Osteocyte (in vitro differentiated cells): ENCODE results near the gene FRAS1. TPM values are rescaled to one million over a fixed set of nuclear protein-coding genes. Genes with fewer than 3 reads are reported as not detected.

Experiments used
- DNase-seq: peaks from one replicate; pipeline ENCODE4 v3.0.0; 2021; ENCODE audit warnings: mixed read lengths; ENCODE audit not compliant: unreplicated experiment; ENCODE audit errors: extremely low spot score
- H3K27ac Mint-ChIP-seq: one replicate; pipeline ENCODE4 v1.8.0; 2021; ENCODE audit warnings: mild to moderate bottlenecking, mixed read lengths; ENCODE audit not compliant: unreplicated experiment
- H3K27me3 Mint-ChIP-seq: one replicate; pipeline ENCODE4 v1.8.0; 2021; ENCODE audit warnings: mixed read lengths; ENCODE audit not compliant: unreplicated experiment
- H3K36me3 Mint-ChIP-seq: one replicate; pipeline ENCODE4 v1.8.0; 2021; ENCODE audit warnings: mixed read lengths; ENCODE audit not compliant: unreplicated experiment
- H3K4me1 Mint-ChIP-seq: one replicate; pipeline ENCODE4 v1.8.0; 2021; ENCODE audit warnings: mixed read lengths; ENCODE audit not compliant: unreplicated experiment
- H3K4me3 Mint-ChIP-seq: one replicate; pipeline ENCODE4 v1.8.0; 2021; ENCODE audit warnings: mild to moderate bottlenecking, moderate library complexity, mixed read lengths; ENCODE audit not compliant: unreplicated experiment
- H3K9me3 Mint-ChIP-seq: one replicate; pipeline ENCODE4 v1.8.0; 2021; ENCODE audit warnings: mixed read lengths; ENCODE audit not compliant: unreplicated experiment
- total RNA-seq: library from RNA; stranded (reverse); gene quantifications from 2 replicates; pipeline ENCODE4 v1.2.1, GENCODE V29; 2021
- TF ChIP-seq, protein P1 (sequence below): fragments of 200-600 bp; sonication (generic); IDR thresholded peaks from 2 replicates; pipeline ENCODE4 v1.5.0; 2021; ENCODE audit warnings: antibody characterized with exemption, mild to moderate bottlenecking, moderate library complexity

The FRAS1 gene
- total RNA-seq, 1 donor from 2014 or later = 0.89 TPM

DNA sequence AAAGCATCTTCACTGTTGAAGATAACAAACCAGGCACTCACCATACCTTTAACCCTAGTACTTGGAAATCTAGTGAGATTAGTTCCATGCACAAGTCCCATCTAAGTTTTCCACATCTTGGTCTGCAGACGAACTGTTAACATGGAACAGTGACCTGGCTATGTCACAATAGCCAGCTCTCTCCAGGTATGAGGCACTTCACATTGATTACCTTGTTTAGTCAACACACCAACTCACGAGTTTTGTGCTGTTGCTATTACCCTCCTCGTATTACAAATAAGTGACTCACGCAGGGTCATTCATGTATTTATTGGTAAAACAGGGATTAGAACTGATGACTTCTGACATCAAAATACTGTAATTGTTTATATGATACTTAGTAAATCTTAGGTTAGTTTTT lies 36.4 kb upstream of the FRAS1 start:
- no peak for DNase-seq
- H3K9me3 Mint-ChIP-seq = no peaks in the 10 kb centered on the region
- H3K4me1 Mint-ChIP-seq = peaks cover 3% of the 10 kb centered on the region
- H3K27me3 Mint-ChIP-seq = peaks cover under 1% of the 10 kb centered on the region
- H3K4me3 Mint-ChIP-seq = no peak overlapping the region
- H3K27ac Mint-ChIP-seq = no peak overlapping the region
- no peaks in the 10 kb centered on the region for H3K36me3 Mint-ChIP-seq
- TF ChIP-seq, protein P1, sequence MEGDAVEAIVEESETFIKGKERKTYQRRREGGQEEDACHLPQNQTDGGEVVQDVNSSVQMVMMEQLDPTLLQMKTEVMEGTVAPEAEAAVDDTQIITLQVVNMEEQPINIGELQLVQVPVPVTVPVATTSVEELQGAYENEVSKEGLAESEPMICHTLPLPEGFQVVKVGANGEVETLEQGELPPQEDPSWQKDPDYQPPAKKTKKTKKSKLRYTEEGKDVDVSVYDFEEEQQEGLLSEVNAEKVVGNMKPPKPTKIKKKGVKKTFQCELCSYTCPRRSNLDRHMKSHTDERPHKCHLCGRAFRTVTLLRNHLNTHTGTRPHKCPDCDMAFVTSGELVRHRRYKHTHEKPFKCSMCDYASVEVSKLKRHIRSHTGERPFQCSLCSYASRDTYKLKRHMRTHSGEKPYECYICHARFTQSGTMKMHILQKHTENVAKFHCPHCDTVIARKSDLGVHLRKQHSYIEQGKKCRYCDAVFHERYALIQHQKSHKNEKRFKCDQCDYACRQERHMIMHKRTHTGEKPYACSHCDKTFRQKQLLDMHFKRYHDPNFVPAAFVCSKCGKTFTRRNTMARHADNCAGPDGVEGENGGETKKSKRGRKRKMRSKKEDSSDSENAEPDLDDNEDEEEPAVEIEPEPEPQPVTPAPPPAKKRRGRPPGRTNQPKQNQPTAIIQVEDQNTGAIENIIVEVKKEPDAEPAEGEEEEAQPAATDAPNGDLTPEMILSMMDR = no peak

DNA sequence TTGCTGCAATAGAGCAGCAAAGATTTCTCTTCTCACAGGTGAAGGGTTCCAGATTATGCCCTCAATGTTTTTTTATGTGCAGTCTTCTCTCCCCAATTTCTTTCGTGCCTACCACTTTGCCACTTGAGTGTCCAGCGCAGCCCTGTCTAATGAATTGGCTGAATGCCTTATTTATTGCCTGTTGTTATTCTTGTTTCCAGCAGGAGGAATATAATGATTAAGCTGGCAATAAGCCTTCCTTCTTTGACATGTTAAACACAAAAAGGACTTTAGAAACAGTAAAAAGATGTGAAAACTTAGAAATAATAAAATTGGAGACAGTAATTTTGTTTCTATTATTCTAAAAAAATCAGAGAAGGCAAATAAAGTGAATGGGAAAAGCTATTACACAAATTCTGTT lies 34.6 kb upstream of the FRAS1 start:
- Mint-ChIP-seq H3K27me3 (no peaks in the 10 kb centered on the region), H3K9me3 (no peaks in the 10 kb centered on the region), H3K27ac (no peak overlapping the region), H3K36me3 (no peaks in the 10 kb centered on the region), H3K4me1 (peaks cover 3% of the 10 kb centered on the region), H3K4me3 (no peak overlapping the region)
- TF ChIP-seq, protein P1 = no peak
- DNase-seq = no peak

DNA sequence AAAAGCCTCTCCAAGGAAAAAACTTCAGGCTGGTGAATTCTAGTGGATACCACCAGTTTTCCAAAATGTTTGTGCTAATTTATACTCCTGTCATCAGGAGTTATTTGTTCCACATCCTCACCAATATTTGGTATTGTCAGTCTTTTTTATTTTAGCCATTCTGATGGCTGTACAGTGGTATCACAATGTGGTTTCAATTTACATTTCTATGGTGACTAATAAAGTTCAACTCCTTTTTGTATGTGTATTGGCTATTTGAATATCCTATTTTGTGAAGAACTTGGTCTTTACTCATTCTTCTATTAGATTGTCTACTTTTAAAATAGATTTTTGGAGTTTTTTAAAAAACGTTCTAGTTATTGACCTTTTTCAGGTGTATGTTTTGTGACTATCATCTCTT lies 33.0 kb upstream of the FRAS1 start:
- no peaks in the 10 kb centered on the region for H3K9me3 Mint-ChIP-seq
- no peaks in the 10 kb centered on the region for H3K4me1 Mint-ChIP-seq
- H3K27me3 Mint-ChIP-seq = peaks cover 3% of the 10 kb centered on the region
- TF ChIP-seq, protein P1 = no peak
- no peaks in the 10 kb centered on the region for H3K36me3 Mint-ChIP-seq
- no peak overlapping the region for H3K4me3 Mint-ChIP-seq
- no peak overlapping the region for H3K27ac Mint-ChIP-seq
- DNase-seq = no peak

DNA sequence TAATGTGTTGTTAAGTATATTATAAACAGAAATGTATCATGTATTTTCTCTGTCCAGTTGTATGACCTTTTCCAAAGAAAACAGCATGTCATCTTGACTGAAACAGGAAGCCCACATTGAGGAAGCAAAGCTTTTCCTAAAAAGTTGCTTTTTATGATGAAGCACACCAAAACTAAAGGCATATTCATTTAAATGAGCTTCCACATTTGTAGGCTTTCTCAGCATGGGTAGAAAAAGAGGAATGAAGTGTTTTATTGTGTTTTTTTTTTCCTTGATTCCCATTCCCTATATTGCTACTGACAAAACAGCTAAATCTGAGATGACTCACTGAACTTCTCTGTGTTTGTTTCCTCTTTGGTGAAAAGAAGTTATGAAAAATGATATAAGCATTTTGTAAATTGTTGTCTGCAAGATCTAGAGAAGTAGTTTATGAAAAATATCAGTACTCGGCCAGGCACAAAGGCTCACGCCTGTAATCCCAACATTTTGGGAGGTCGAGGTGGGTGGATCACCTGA lies 32.5 kb upstream of the FRAS1 start:
- TF ChIP-seq, protein P1 = no peak
- no peak overlapping the region for H3K27ac Mint-ChIP-seq
- no peak for DNase-seq
- no peaks in the 10 kb centered on the region for H3K9me3 Mint-ChIP-seq
- H3K27me3 Mint-ChIP-seq = peaks cover 6% of the 10 kb centered on the region
- H3K4me1 Mint-ChIP-seq = no peaks in the 10 kb centered on the region
- no peak overlapping the region for H3K4me3 Mint-ChIP-seq
- no peaks in the 10 kb centered on the region for H3K36me3 Mint-ChIP-seq

DNA sequence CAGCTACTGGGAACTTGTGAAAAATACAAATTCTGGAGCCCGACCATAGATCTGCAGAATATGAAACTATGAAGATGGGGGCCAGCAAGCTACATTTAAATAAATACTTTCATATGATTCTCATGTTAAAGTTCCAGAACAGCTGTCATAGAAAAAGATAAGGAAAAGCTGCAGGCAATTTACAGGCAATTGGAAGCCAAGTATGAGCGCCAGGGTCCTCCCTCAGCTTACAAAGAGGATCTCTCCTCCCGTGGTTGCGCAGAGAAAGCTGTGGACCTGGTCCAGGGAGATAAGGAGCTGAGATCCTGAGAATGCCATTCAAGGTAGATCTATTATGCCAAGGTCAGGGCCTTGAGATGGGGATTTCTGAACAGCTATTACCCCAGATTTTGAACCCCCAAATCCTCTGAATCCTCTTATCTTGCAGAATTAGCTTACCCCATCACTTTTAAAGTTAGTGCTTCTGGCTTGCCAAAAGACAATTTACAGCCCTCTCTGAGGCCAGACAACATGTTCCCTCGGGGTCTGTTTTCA lies 25.6 kb upstream of the FRAS1 start:
- Mint-ChIP-seq H3K4me1 (no peaks in the 10 kb centered on the region), H3K27ac (no peak overlapping the region), H3K9me3 (no peaks in the 10 kb centered on the region), H3K36me3 (no peaks in the 10 kb centered on the region), H3K4me3 (no peak overlapping the region), H3K27me3 (peaks cover 6% of the 10 kb centered on the region)
- TF ChIP-seq, protein P1 = no peak
- DNase-seq = no peak
